ENCODE data around the gene PAX2. TPM values are rescaled to one million over a fixed set of nuclear protein-coding genes. Genes with fewer than 3 reads are reported as not detected.

Gene PAX2
- total RNA-seq, 1 donor from 2014 or later = 0.23 TPM

GRCh38 chr10:100799881-100800280 is 54.5 kb downstream of the PAX2 start:
- H3K27ac ChIP-seq (ENCODE audit: low read depth, low read length) = no peak overlapping the region
- H3K4me3 ChIP-seq (ENCODE audit: insufficient read depth, low read depth, low read length) = no peak overlapping the region
- TF ChIP-seq CTCF (IDR thresholded peaks at IDR 0.05; ENCODE audit: insufficient read depth, low read depth, low read length) (no peak), EZH2 (IDR thresholded peaks at IDR 0.05; ENCODE audit: insufficient read depth, low read length) (no peak)
- H3K27me3 Mint-ChIP-seq (ENCODE audit: low read depth, unreplicated experiment) = peaks cover 78% of the 10 kb centered on the region
- no peak overlapping the region for H3K9ac ChIP-seq (ENCODE audit: low read length)
- no peak overlapping the region for H2AFZ ChIP-seq (ENCODE audit: low read depth, low read length)
- H3K9me3 ChIP-seq (ENCODE audit: insufficient read depth, low read depth, low read length) = no peaks in the 10 kb centered on the region
- no peaks in the 10 kb centered on the region for H3K36me3 ChIP-seq (ENCODE audit: insufficient read depth, low read length)
- FAIRE-seq (no peak), DNase-seq (ENCODE audit: low read depth) (no peak)
- H3K27me3 ChIP-seq (ENCODE audit: insufficient read depth, low read length) = peaks cover 40% of the 10 kb centered on the region
- H3K4me1 Mint-ChIP-seq (ENCODE audit: low read depth, unreplicated experiment) = peaks cover 4% of the 10 kb centered on the region
- no peak overlapping the region for H3K4me2 ChIP-seq (ENCODE audit: low read length)
- no peaks in the 10 kb centered on the region for H3K9me3 Mint-ChIP-seq (ENCODE audit: unreplicated experiment)
- no peaks in the 10 kb centered on the region for H3K79me2 ChIP-seq (ENCODE audit: insufficient read depth, low read length)
- no peak overlapping the region for H3K4me3 Mint-ChIP-seq (ENCODE audit: unreplicated experiment)
- no peak overlapping the region for H3K27ac Mint-ChIP-seq (ENCODE audit: unreplicated experiment)
- no peaks in the 10 kb centered on the region for H3K36me3 Mint-ChIP-seq (ENCODE audit: low read depth, unreplicated experiment)
- H3K4me1 ChIP-seq (ENCODE audit: insufficient read depth, low read length) = no peaks in the 10 kb centered on the region
- no peaks in the 10 kb centered on the region for H4K20me1 ChIP-seq (ENCODE audit: insufficient read depth, low read length)

- Histone ChIP-seq H3K27me3 (ENCODE audit: insufficient read depth, low read length) (peaks cover 37% of the 10 kb centered on the region), H4K20me1 (ENCODE audit: insufficient read depth, low read length) (no peaks in the 10 kb centered on the region), H3K36me3 (ENCODE audit: insufficient read depth, low read length) (no peaks in the 10 kb centered on the region), H3K79me2 (ENCODE audit: insufficient read depth, low read length) (no peaks in the 10 kb centered on the region), H2AFZ (ENCODE audit: low read depth, low read length) (no peak overlapping the region), H3K9ac (ENCODE audit: low read length) (no peak overlapping the region), H3K9me3 (ENCODE audit: insufficient read depth, low read depth, low read length) (no peaks in the 10 kb centered on the region), H3K4me3 (ENCODE audit: insufficient read depth, low read depth, low read length) (no peak overlapping the region), H3K4me2 (ENCODE audit: low read length) (no peak overlapping the region), H3K4me1 (ENCODE audit: insufficient read depth, low read length) (no peaks in the 10 kb centered on the region), H3K27ac (ENCODE audit: low read depth, low read length) (no peak overlapping the region)
- DNase-seq (ENCODE audit: low read depth) = no peak
- Mint-ChIP-seq H3K27me3 (ENCODE audit: low read depth, unreplicated experiment) (peaks cover 84% of the 10 kb centered on the region), H3K36me3 (ENCODE audit: low read depth, unreplicated experiment) (no peaks in the 10 kb centered on the region), H3K4me1 (ENCODE audit: low read depth, unreplicated experiment) (peaks cover 4% of the 10 kb centered on the region), H3K9me3 (ENCODE audit: unreplicated experiment) (no peaks in the 10 kb centered on the region), H3K27ac (ENCODE audit: unreplicated experiment) (no peak overlapping the region), H3K4me3 (ENCODE audit: unreplicated experiment) (no peak overlapping the region)
- FAIRE-seq = no peak
- TF ChIP-seq EZH2 (IDR thresholded peaks at IDR 0.05; ENCODE audit: insufficient read depth, low read length) (no peak), CTCF (IDR thresholded peaks at IDR 0.05; ENCODE audit: insufficient read depth, low read depth, low read length) (no peak)
Observed at GRCh38 chr10:100800931-100801330, 55.5 kb downstream of the PAX2 start.

- peaks cover 87% of the 10 kb centered on the region for H3K27me3 Mint-ChIP-seq (ENCODE audit: low read depth, unreplicated experiment)
- no peak for FAIRE-seq
Observed at GRCh38 chr10:100802196-100802595, 56.8 kb downstream of the PAX2 start.

More at GRCh38 chr10:100802196-100802595, 56.8 kb downstream of the PAX2 start:
- Mint-ChIP-seq H3K27ac (ENCODE audit: unreplicated experiment) (no peak overlapping the region), H3K4me3 (ENCODE audit: unreplicated experiment) (no peak overlapping the region), H3K9me3 (ENCODE audit: unreplicated experiment) (no peaks in the 10 kb centered on the region), H3K4me1 (ENCODE audit: low read depth, unreplicated experiment) (peaks cover 4% of the 10 kb centered on the region), H3K36me3 (ENCODE audit: low read depth, unreplicated experiment) (no peaks in the 10 kb centered on the region)
- DNase-seq (ENCODE audit: low read depth) = no peak
- no peaks in the 10 kb centered on the region for H4K20me1 ChIP-seq (ENCODE audit: insufficient read depth, low read length)
- no peak overlapping the region for H2AFZ ChIP-seq (ENCODE audit: low read depth, low read length)
- H3K4me2 ChIP-seq (ENCODE audit: low read length) = no peak overlapping the region
- no peaks in the 10 kb centered on the region for H3K36me3 ChIP-seq (ENCODE audit: insufficient read depth, low read length)
- peaks cover 30% of the 10 kb centered on the region for H3K27me3 ChIP-seq (ENCODE audit: insufficient read depth, low read length)
- no peaks in the 10 kb centered on the region for H3K9me3 ChIP-seq (ENCODE audit: insufficient read depth, low read depth, low read length)
- H3K4me3 ChIP-seq (ENCODE audit: insufficient read depth, low read depth, low read length) = no peak overlapping the region
- H3K27ac ChIP-seq (ENCODE audit: low read depth, low read length) = no peak overlapping the region
- no peaks in the 10 kb centered on the region for H3K79me2 ChIP-seq (ENCODE audit: insufficient read depth, low read length)
- H3K9ac ChIP-seq (ENCODE audit: low read length) = no peak overlapping the region
- TF ChIP-seq CTCF (IDR thresholded peaks at IDR 0.05; ENCODE audit: insufficient read depth, low read depth, low read length) = no peak
- TF ChIP-seq EZH2 (IDR thresholded peaks at IDR 0.05; ENCODE audit: insufficient read depth, low read length) = no peak
- H3K4me1 ChIP-seq (ENCODE audit: insufficient read depth, low read length) = no peaks in the 10 kb centered on the region

Data from astrocyte (in vitro differentiated cells and primary cell).